Tibial nerve (tissue), 4 donors: Measurements from ENCODE around the gene AKNA.

Experiments used
- CTCF ChIP-seq, 5 experiments: fragments of 200-600 bp in 3 of 5; fragments of 450-650 bp in 2 of 5; sonication (generic) in 3 of 5; IDR thresholded peaks; one replicate each; pipeline ENCODE4 v1.5.1; 2016 to 2019; ENCODE audit warnings: antibody characterized with exemption in 5 of 5, mild to moderate bottlenecking in 3 of 5, moderate library complexity in 2 of 5
- EP300 ChIP-seq, 2 donors: sonication (generic); formaldehyde crosslinking; IDR thresholded peaks; one replicate each; pipeline ENCODE4 v1.6.1; 2017; ENCODE audit warnings: antibody characterized with exemption in 2 of 2, mild to moderate bottlenecking in 1 of 2
- POLR2A ChIP-seq, 2 donors: fragments of 450-650 bp; IDR thresholded peaks; one replicate each; pipeline ENCODE4 v1.6.1; 2017; ENCODE audit warnings: antibody characterized with exemption in 2 of 2, mild to moderate bottlenecking in 2 of 2, moderate library complexity in 2 of 2

- TF ChIP-seq POLR2A (IDR thresholded peaks at IDR 0.05) (no peak), CTCF (IDR thresholded peaks at IDR 0.05) (no peak), EP300 (IDR thresholded peaks at IDR 0.05) (no peak)
Observed at GRCh38 chr9:114290561-114290986, 97.2 kb downstream of the AKNA start.
